Measurements from ENCODE around the gene GARS1.

DNA sequence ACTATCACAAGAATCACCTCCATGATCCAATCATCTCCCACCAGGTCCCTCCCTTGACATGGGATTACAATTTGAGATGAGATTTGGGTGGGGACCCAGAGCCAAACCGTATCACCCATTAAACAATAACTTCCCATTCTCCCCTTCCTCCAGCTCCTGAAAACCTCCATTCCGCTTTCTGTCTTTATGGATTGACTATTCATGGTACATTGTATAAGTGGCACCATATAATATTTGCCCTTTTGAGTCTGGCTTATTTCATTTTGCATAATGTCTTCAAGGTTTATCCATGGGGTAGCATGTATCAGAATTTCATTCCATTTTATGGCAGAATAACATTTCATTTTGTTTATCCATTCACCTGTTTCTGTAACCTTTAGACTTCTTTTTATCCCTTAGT lies 39.2 kb upstream of the GARS1 start:
- TF ChIP-seq, protein P1, sequence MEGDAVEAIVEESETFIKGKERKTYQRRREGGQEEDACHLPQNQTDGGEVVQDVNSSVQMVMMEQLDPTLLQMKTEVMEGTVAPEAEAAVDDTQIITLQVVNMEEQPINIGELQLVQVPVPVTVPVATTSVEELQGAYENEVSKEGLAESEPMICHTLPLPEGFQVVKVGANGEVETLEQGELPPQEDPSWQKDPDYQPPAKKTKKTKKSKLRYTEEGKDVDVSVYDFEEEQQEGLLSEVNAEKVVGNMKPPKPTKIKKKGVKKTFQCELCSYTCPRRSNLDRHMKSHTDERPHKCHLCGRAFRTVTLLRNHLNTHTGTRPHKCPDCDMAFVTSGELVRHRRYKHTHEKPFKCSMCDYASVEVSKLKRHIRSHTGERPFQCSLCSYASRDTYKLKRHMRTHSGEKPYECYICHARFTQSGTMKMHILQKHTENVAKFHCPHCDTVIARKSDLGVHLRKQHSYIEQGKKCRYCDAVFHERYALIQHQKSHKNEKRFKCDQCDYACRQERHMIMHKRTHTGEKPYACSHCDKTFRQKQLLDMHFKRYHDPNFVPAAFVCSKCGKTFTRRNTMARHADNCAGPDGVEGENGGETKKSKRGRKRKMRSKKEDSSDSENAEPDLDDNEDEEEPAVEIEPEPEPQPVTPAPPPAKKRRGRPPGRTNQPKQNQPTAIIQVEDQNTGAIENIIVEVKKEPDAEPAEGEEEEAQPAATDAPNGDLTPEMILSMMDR (IDR thresholded peaks at IDR 0.05): no peak
- TF ChIP-seq POLR2A (IDR thresholded peaks at IDR 0.05): no peak
